HepG2 (cell line): ENCODE measurements around the gene SERTAD4.

ENCODE experiments used
- ELF4 ChIP-seq: sonication (generic); formaldehyde crosslinking; IDR thresholded peaks from 2 replicates; pipeline ENCODE4 v1.5.0; 2020; ENCODE audit warnings: missing genetic modification reagents, mild to moderate bottlenecking, moderate library complexity, borderline replicate concordance
- FOXP4 ChIP-seq: sonication (generic); formaldehyde crosslinking; IDR thresholded peaks from 2 replicates; pipeline ENCODE4 v1.4.0; 2020; ENCODE audit warnings: missing genetic modification reagents
- POGK ChIP-seq: sonication (generic); formaldehyde crosslinking; conservative IDR thresholded peaks from 2 replicates; pipeline ENCODE4 v1.8.0; 2022; ENCODE audit warnings: mild to moderate bottlenecking, moderate library complexity, missing genetic modification reagents
- RAD51 ChIP-seq: fragments of 450-650 bp; IDR thresholded peaks from 2 replicates; pipeline ENCODE4 v1.6.1; 2016; ENCODE audit warnings: borderline replicate concordance

- TF ChIP-seq RAD51 (no peak), ELF4 (CRISPR knock-in tag) (no peak), FOXP4 (CRISPR knock-in tag) (no peak), POGK (CRISPR knock-in tag) (no peak)
These were observed 20.0 kb downstream of the SERTAD4 start for GRCh38 chr1:210252621-210253051.
